Measurements from ENCODE around the gene HBP1. TPM values are rescaled to one million over a fixed set of nuclear protein-coding genes. Genes with fewer than 3 reads are reported as not detected.

HBP1 gene
- total RNA-seq, 1 donor, result 90.9 TPM

GRCh38 chr7:107201795-107202450, 33.1 kb downstream of the HBP1 start:
- DNase-seq (ENCODE audit: low read depth), result peak; percentile 20
- TF ChIP-seq, protein P1, sequence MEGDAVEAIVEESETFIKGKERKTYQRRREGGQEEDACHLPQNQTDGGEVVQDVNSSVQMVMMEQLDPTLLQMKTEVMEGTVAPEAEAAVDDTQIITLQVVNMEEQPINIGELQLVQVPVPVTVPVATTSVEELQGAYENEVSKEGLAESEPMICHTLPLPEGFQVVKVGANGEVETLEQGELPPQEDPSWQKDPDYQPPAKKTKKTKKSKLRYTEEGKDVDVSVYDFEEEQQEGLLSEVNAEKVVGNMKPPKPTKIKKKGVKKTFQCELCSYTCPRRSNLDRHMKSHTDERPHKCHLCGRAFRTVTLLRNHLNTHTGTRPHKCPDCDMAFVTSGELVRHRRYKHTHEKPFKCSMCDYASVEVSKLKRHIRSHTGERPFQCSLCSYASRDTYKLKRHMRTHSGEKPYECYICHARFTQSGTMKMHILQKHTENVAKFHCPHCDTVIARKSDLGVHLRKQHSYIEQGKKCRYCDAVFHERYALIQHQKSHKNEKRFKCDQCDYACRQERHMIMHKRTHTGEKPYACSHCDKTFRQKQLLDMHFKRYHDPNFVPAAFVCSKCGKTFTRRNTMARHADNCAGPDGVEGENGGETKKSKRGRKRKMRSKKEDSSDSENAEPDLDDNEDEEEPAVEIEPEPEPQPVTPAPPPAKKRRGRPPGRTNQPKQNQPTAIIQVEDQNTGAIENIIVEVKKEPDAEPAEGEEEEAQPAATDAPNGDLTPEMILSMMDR (IDR thresholded peaks at IDR 0.05; ENCODE audit: insufficient read depth, low read length), result peak; percentile 48
- H3K4me3 ChIP-seq (ENCODE audit: low read depth, low read length), result no peak overlapping the region

- TF ChIP-seq, protein P1 (IDR thresholded peaks at IDR 0.05; ENCODE audit: insufficient read depth, low read length), result no peak
- no peak for DNase-seq (ENCODE audit: low read depth)
- H3K4me3 ChIP-seq (ENCODE audit: low read depth, low read length), result no peak overlapping the region
These were observed 34.8 kb downstream of the HBP1 start for GRCh38 chr7:107203607-107204006.

GRCh38 chr7:107206136-107206535, 37.3 kb downstream of the HBP1 start:
- H3K4me3 ChIP-seq (ENCODE audit: low read depth, low read length), result no peak overlapping the region
- TF ChIP-seq, protein P1 (IDR thresholded peaks at IDR 0.05; ENCODE audit: insufficient read depth, low read length), result no peak
- DNase-seq (ENCODE audit: low read depth), result no peak

- TF ChIP-seq, protein P1 (IDR thresholded peaks at IDR 0.05; ENCODE audit: insufficient read depth, low read length), result no peak
- H3K4me3 ChIP-seq (ENCODE audit: low read depth, low read length), result no peak overlapping the region
- DNase-seq (ENCODE audit: low read depth), result no peak
These were observed 37.9 kb downstream of the HBP1 start for GRCh38 chr7:107206706-107207105.

GRCh38 chr7:107207459-107207858, 38.7 kb downstream of the HBP1 start:
- TF ChIP-seq, protein P1 (IDR thresholded peaks at IDR 0.05; ENCODE audit: insufficient read depth, low read length), result no peak
- H3K4me3 ChIP-seq (ENCODE audit: low read depth, low read length), result no peak overlapping the region
- no peak for DNase-seq (ENCODE audit: low read depth)

GRCh38 chr7:107208024-107208521, 39.3 kb downstream of the HBP1 start:
- no peak overlapping the region for H3K4me3 ChIP-seq (ENCODE audit: low read depth, low read length)
- DNase-seq (ENCODE audit: low read depth), result peak; percentile 39
- TF ChIP-seq, protein P1 (IDR thresholded peaks at IDR 0.05; ENCODE audit: insufficient read depth, low read length), result no peak

- TF ChIP-seq, protein P1 (IDR thresholded peaks at IDR 0.05; ENCODE audit: insufficient read depth, low read length), result no peak
- no peak for DNase-seq (ENCODE audit: low read depth)
- no peak overlapping the region for H3K4me3 ChIP-seq (ENCODE audit: low read depth, low read length)
These were observed 39.8 kb downstream of the HBP1 start for GRCh38 chr7:107208563-107208962.

Data from fibroblast of the aortic adventitia (primary cell).